ENCODE data around the gene GRIA1.

GRIA1 gene

GRCh38 chr5:153544706-153545105 lies 54.2 kb downstream of the GRIA1 start:
- peaks cover 2% of the 10 kb centered on the region for H3K9me3 Mint-ChIP-seq
- no peak overlapping the region for H3K4me3 Mint-ChIP-seq
- no peaks in the 10 kb centered on the region for H3K4me1 Mint-ChIP-seq
- no peaks in the 10 kb centered on the region for H3K36me3 Mint-ChIP-seq
- ATAC-seq (ENCODE audit: low read depth) = no peak
- no peaks in the 10 kb centered on the region for H3K27me3 Mint-ChIP-seq
- no peak for DNase-seq (ENCODE audit: low spot score in 2 of 2)
- no peak overlapping the region for H3K27ac Mint-ChIP-seq

- Mint-ChIP-seq H3K4me3 (no peak overlapping the region), H3K27me3 (no peaks in the 10 kb centered on the region), H3K27ac (no peak overlapping the region), H3K36me3 (no peaks in the 10 kb centered on the region), H3K9me3 (peaks cover 2% of the 10 kb centered on the region), H3K4me1 (no peaks in the 10 kb centered on the region)
- DNase-seq (ENCODE audit: low spot score in 2 of 2) = no peak
- no peak for ATAC-seq (ENCODE audit: low read depth)
These were observed 56.1 kb downstream of the GRIA1 start for GRCh38 chr5:153546566-153546965.

- H3K36me3 Mint-ChIP-seq = no peaks in the 10 kb centered on the region
- H3K27ac Mint-ChIP-seq = no peak overlapping the region
- no peaks in the 10 kb centered on the region for H3K4me1 Mint-ChIP-seq
- no peaks in the 10 kb centered on the region for H3K27me3 Mint-ChIP-seq
- H3K9me3 Mint-ChIP-seq = no peaks in the 10 kb centered on the region
- no peak for ATAC-seq (ENCODE audit: low read depth)
- H3K4me3 Mint-ChIP-seq = no peak overlapping the region
- DNase-seq (ENCODE audit: low spot score in 2 of 2) = no peak
These were observed 61.1 kb downstream of the GRIA1 start for GRCh38 chr5:153551537-153552079.

GRCh38 chr5:153552886-153553285 lies 62.4 kb downstream of the GRIA1 start:
- Mint-ChIP-seq H3K9me3 (no peaks in the 10 kb centered on the region), H3K4me1 (no peaks in the 10 kb centered on the region), H3K36me3 (no peaks in the 10 kb centered on the region), H3K27me3 (no peaks in the 10 kb centered on the region), H3K27ac (no peak overlapping the region), H3K4me3 (no peak overlapping the region)
- no peak for DNase-seq (ENCODE audit: low spot score in 2 of 2)
- ATAC-seq (ENCODE audit: low read depth) = no peak

- no peaks in the 10 kb centered on the region for H3K36me3 Mint-ChIP-seq
- H3K27ac Mint-ChIP-seq = no peak overlapping the region
- no peaks in the 10 kb centered on the region for H3K9me3 Mint-ChIP-seq
- H3K4me3 Mint-ChIP-seq = no peak overlapping the region
- no peaks in the 10 kb centered on the region for H3K4me1 Mint-ChIP-seq
- ATAC-seq (ENCODE audit: low read depth) (no peak), DNase-seq (ENCODE audit: low spot score in 2 of 2) (no peak)
- no peaks in the 10 kb centered on the region for H3K27me3 Mint-ChIP-seq
These were observed 65.1 kb downstream of the GRIA1 start for GRCh38 chr5:153555420-153556114.

- Mint-ChIP-seq H3K4me1 (no peaks in the 10 kb centered on the region), H3K9me3 (no peaks in the 10 kb centered on the region), H3K4me3 (no peak overlapping the region), H3K36me3 (no peaks in the 10 kb centered on the region), H3K27me3 (no peaks in the 10 kb centered on the region), H3K27ac (no peak overlapping the region)
- ATAC-seq (ENCODE audit: low read depth) (no peak), DNase-seq (ENCODE audit: low spot score in 2 of 2) (no peak)
These were observed 68.5 kb downstream of the GRIA1 start for GRCh38 chr5:153558957-153559356.

- H3K9me3 Mint-ChIP-seq = no peaks in the 10 kb centered on the region
- no peak overlapping the region for H3K4me3 Mint-ChIP-seq
- ATAC-seq (ENCODE audit: low read depth) (no peak), DNase-seq (ENCODE audit: low spot score in 2 of 2) (no peak)
- H3K4me1 Mint-ChIP-seq = no peaks in the 10 kb centered on the region
- H3K27ac Mint-ChIP-seq = no peak overlapping the region
- H3K36me3 Mint-ChIP-seq = no peaks in the 10 kb centered on the region
- H3K27me3 Mint-ChIP-seq = no peaks in the 10 kb centered on the region
These were observed 69.5 kb downstream of the GRIA1 start for GRCh38 chr5:153559926-153560325.

GRCh38 chr5:153562189-153562588 lies 71.7 kb downstream of the GRIA1 start:
- DNase-seq (ENCODE audit: low spot score in 2 of 2) (no peak), ATAC-seq (ENCODE audit: low read depth) (no peak)
- Mint-ChIP-seq H3K4me3 (no peak overlapping the region), H3K36me3 (no peaks in the 10 kb centered on the region), H3K27me3 (no peaks in the 10 kb centered on the region), H3K27ac (no peak overlapping the region), H3K4me1 (no peaks in the 10 kb centered on the region), H3K9me3 (peaks cover 2% of the 10 kb centered on the region)

- Mint-ChIP-seq H3K27me3 (no peaks in the 10 kb centered on the region), H3K27ac (no peak overlapping the region), H3K36me3 (no peaks in the 10 kb centered on the region), H3K4me3 (no peak overlapping the region), H3K9me3 (peaks cover 2% of the 10 kb centered on the region), H3K4me1 (no peaks in the 10 kb centered on the region)
- DNase-seq (ENCODE audit: low spot score in 2 of 2) = no peak
- ATAC-seq (ENCODE audit: low read depth) = no peak
These were observed 75.4 kb downstream of the GRIA1 start for GRCh38 chr5:153565822-153566221.

- Mint-ChIP-seq H3K9me3 (peaks cover 2% of the 10 kb centered on the region), H3K27ac (no peak overlapping the region), H3K36me3 (no peaks in the 10 kb centered on the region), H3K4me1 (no peaks in the 10 kb centered on the region), H3K4me3 (no peak overlapping the region), H3K27me3 (no peaks in the 10 kb centered on the region)
- ATAC-seq (ENCODE audit: low read depth) (no peak), DNase-seq (ENCODE audit: low spot score in 2 of 2) (no peak)
These were observed 78.6 kb downstream of the GRIA1 start for GRCh38 chr5:153569036-153569435.

- no peak overlapping the region for H3K27ac Mint-ChIP-seq
- no peaks in the 10 kb centered on the region for H3K36me3 Mint-ChIP-seq
- DNase-seq (ENCODE audit: low spot score in 2 of 2) (no peak), ATAC-seq (ENCODE audit: low read depth) (no peak)
- H3K4me1 Mint-ChIP-seq = no peaks in the 10 kb centered on the region
- no peaks in the 10 kb centered on the region for H3K27me3 Mint-ChIP-seq
- no peak overlapping the region for H3K4me3 Mint-ChIP-seq
- H3K9me3 Mint-ChIP-seq = peaks cover 2% of the 10 kb centered on the region
These were observed 80.7 kb downstream of the GRIA1 start for GRCh38 chr5:153571162-153571561.

- ATAC-seq (ENCODE audit: low read depth) = no peak
- no peaks in the 10 kb centered on the region for H3K27me3 Mint-ChIP-seq
- no peaks in the 10 kb centered on the region for H3K4me1 Mint-ChIP-seq
These were observed 82.1 kb downstream of the GRIA1 start for GRCh38 chr5:153572411-153573145.

GRCh38 chr5:153573326-153574033 lies 83.0 kb downstream of the GRIA1 start:
- H3K36me3 Mint-ChIP-seq = no peaks in the 10 kb centered on the region
- DNase-seq (ENCODE audit: low spot score in 2 of 2) (no peak), ATAC-seq (ENCODE audit: low read depth) (no peak)
- H3K9me3 Mint-ChIP-seq = peaks cover 3% of the 10 kb centered on the region
- H3K27me3 Mint-ChIP-seq = no peaks in the 10 kb centered on the region
- H3K4me3 Mint-ChIP-seq = no peak overlapping the region
- no peak overlapping the region for H3K27ac Mint-ChIP-seq
- H3K4me1 Mint-ChIP-seq = no peaks in the 10 kb centered on the region

More at GRCh38 chr5:153572411-153573145, 82.1 kb downstream of the GRIA1 start:
- Mint-ChIP-seq H3K9me3 (peaks cover 3% of the 10 kb centered on the region), H3K36me3 (no peaks in the 10 kb centered on the region), H3K27ac (no peak overlapping the region), H3K4me3 (no peak overlapping the region)
- no peak for DNase-seq (ENCODE audit: low spot score in 2 of 2)
